NCI-H2081 treated with DMSO at 0.1 percent for 48 hours (cell line): ENCODE results near the gene IL17RE.

Experiments used
- DNase-seq: peaks from one replicate; lab custom pipeline; 2025; lab: John Stamatoyannopoulos, UW

The IL17RE gene

DNA sequence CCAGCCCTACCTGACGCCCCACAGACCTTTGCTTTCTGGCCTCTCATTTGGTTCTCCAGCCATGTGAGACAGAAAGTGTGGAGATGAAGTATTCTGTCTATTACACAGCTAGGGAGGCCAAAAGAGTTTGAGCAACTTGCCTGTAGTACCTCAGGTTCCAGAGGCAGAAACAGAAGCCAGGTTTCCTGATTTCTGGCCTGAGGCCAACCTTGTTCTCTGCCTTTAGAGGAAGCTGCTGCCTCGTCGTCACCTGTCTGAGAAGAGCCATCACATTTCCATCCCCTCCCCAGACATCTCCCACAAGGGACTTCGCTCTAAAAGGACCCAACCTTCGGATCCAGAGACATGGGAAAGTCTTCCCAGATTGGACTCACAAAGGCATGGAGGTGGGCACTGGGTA is 3.8 kb downstream of the IL17RE start:
- no peak for DNase-seq

DNA sequence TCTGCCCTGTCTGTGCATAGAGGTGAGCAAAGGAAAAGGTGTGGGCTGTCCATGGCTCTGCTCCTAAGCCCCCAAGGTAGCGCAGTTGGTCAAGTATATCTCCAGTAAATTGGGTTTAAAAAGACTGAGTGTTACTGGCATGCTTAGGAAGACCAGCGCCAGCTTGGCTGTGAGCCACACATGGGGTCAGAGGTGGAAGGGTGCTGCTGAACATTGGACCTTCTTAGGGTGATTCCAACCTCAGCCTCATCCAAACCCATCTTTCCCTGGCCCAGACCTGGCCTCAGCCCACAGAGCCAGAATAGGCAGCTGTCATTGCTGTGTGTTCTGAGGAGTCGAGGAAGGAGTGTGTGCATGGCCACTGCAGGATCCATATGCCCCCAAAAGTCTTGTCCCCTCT is 5.6 kb downstream of the IL17RE start:
- DNase-seq, result no peak

DNA sequence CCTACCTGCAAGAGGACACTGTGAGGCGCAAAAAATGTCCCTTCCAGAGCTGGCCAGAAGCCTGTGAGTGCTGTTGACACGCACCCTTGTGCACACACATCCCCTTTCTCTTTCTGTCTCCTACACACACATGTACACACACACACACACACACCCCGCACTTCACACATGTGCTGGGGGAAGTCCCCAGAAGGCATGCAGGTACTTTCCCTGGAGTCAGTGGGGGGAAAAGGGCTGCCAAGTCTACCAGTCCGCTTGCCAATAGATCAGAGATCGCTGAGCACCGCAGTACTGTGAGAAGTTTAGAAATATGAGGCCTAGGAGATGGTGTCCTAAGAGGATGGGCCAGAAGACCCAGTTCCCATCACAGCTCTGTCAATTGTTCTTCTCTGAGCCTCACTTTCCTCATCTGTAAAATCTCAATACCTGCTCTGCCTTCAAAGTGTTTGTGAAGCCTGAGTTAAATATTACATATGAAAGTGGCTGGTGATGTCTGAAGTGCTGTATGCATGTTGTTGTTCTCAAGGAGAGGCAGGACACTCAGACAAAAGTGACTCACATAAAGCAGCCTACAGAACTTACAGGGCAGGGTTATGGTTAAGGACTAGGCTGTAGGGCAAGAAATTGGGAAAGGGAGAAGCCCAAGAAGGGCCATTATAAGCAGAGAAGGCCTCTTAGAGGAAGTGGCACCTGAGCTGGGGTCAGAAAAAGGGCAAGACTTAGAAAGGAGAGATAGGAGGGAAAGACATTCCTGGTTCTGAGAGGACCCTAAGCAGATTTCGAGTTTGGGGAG is 6.8 kb downstream of the IL17RE start:
- DNase-seq, result no peak

DNA sequence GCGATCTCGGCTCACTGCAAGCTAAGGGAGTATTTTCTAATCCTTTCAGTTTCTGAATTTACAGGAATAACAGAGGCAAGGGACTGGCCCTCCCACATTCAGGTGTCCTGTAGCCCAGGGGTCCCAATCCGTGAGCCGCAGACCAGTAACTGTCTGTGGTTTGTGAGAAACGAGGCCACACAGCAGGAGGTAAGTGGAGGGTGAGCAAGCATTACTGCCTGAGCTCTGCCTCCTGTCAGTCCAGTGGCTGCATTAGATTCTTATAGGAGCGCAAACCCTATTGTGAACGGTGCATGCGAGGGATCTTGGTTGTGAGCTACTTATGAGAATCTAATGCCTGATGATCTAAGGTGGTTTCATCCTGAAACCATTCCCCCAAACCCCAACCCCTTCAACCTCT is 9.2 kb downstream of the IL17RE start:
- no peak for DNase-seq

DNA sequence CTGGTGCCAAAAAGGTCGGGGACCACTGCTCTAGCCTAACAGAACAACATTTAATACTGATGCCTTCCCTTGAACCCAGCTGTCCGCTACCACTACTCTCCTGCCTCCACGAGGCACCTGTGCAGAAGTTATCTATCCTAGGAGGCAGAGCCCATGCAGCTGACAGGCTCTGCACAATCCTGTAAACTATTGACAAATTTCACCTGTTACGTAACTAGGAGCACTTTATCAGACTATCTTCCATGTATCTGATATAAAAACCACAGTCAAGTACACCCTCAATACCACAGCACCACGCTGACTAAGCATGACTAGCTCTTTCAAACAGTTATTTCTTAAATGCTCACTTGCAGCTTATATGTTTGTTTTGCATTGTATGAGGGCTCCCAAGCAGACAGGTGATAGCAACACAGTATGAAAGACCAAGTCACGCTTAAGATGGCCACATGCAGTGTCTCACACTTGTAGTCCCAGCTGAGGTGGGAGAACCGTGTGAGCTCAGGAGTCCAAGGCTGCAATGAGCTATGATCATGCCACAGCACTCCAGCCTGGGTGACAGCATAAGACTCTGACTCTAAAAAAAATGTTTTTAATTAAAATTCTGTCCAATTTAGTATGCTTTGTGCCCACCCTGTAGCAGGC is 9.8 kb downstream of the IL17RE start:
- DNase-seq, result no peak

DNA sequence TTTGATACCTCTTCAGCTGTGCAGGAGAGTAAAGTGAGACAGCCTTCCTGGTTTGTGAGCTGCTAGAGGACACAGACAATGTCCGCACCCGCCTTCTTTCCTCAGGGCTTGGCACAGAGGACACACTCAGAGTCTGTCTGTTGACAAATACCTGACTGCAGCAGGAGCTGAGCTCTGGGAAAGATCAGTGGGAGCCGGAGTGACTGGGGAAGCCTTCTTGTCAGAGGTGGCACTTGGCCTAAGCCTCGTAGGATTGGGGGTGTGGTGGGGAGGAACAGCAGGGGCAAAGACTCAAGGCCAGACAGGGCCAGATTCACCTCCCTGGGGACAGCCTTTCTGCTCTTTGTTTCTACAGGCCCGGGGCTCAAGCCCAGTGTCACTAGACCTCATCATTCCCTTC is 11.0 kb downstream of the IL17RE start:
- no peak for DNase-seq

DNA sequence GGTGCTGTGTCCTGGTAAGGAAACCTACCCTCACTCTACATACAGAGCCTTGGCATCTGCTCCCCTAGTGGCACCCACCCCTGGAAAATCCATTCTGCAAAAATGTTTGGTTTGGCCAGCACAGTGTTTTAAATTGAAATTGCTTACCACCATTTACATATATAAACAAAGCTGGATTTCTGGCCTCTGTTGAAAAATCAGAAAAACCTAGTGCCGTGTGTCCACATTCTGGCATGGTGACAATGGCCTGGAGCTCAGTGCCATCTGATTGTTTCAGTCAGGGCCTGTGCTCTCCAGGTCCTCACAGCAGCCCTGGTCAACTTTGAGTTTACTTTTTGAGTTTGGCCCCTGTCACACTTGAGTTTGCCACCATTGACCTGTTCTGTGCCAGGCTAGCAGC is 11.4 kb downstream of the IL17RE start:
- DNase-seq, result no peak

DNA sequence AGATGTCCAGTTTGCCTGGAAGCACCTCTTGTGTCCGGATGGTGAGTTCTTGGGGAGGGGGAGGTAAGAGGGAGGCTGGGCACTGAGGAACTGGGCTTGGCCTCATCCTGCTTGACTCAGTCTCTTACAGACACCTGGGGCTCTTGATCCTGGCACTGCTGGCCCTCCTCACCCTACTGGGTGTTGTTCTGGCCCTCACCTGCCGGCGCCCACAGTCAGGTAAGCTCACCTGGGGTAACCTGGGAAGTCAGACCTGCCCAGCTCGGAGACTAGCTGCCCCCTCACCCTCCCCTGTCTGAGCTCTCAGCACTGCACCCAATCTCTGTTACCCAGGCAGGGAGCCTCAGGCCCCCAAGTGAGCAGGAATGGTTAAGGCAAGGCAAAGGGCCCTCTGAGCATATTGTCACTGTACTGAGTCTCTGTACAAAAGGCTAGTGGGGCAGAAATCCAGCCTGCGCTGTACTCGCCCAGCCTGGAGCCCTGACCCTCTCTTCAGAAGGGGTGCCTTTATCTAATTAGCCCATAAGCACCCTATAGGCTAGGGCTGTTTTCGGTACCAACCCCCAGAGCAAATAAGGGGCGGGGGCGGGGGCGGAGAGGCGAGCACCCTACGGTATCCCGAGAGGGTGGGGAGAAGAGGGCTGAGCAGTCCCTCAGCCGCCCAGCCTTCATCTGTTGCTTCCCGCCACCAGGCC is 12.1 kb downstream of the IL17RE start:
- no peak for DNase-seq

DNA sequence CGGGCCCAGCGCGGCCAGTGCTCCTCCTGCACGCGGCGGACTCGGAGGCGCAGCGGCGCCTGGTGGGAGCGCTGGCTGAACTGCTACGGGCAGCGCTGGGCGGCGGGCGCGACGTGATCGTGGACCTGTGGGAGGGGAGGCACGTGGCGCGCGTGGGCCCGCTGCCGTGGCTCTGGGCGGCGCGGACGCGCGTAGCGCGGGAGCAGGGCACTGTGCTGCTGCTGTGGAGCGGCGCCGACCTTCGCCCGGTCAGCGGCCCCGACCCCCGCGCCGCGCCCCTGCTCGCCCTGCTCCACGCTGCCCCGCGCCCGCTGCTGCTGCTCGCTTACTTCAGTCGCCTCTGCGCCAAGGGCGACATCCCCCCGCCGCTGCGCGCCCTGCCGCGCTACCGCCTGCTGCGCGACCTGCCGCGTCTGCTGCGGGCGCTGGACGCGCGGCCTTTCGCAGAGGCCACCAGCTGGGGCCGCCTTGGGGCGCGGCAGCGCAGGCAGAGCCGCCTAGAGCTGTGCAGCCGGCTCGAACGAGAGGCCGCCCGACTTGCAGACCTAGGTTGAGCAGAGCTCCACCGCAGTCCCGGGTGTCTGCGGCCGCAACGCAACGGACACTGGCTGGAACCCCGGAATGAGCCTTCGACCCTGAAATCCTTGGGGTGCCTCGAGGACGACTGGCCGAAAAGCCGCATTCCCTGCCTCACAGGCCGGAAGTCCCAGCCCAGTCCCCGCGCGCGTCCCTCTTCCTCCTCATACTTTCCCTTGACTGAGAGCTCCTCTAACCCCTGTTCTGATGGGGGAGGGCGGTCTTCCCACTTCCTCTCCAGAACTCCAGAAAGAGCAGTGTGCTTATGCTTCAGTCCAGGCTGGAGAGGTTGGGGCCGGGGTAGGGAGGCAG is 12.8 kb downstream of the IL17RE start:
- no peak for DNase-seq

DNA sequence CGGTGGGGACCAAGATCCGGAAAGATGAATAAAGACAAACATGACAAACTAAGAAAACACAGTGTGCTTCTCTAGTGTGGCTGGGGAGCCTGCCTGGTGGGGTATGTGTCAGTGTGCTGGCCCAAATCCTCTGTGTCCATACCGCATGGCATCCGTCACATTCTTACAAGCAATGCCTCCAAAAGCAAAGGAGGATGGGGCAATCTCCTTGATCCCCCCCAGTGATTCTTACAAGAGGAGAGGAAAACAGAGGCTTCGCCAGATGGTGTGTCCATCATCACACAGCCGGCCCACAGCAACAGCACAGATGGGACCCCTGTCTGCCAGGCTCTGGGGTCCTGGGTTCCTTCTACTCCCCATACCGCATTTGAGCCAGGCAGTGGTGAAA is 13.7 kb downstream of the IL17RE start:
- no peak for DNase-seq

DNA sequence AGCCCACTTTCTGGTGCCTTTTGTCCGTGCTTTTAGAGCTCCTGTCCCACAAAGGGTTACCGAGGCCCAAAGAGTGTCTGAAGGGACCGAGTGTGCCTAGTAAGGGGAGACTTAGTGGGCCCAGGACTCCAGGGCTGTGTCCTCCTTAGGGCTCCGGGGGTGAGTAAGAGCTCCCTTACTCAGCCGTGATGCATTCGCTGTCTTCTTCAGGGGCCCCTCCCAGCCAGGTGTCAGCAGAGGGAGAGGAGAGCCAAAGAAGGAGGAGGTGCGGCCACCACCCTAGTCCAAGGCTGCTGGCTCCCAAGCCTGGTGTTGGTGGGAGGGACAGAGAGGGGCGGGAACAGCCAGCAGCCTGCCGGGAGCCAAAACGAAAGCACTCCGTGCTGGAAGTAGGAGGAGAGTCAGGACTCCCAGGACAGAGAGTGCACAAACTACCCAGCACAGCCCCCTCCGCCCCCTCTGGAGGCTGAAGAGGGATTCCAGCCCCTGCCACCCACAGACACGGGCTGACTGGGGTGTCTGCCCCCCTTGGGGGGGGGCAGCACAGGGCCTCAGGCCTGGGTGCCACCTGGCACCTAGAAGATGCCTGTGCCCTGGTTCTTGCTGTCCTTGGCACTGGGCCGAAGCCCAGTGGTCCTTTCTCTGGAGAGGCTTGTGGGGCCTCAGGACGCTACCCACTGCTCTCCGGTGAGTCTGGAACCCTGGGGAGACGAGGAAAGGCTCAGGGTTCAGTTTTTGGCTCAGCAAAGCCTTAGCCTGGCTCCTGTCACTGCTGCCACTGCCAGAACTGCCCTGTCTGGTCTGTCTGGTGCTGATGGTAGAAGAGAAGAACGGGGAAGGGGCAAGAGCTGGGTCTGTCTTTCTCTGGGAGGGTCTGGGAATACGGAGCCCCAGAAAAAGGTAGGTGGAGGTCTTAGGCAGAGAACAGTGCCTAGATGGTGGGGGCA is 14.4 kb downstream of the IL17RE start, which contains the start of gene IL17RC:
Gene IL17RC (plus strand): TSS at position 365 of the 947 bp plus-strand sequence. CDS start 218 bp downstream, at position 583.
- DNase-seq, result no peak

DNA sequence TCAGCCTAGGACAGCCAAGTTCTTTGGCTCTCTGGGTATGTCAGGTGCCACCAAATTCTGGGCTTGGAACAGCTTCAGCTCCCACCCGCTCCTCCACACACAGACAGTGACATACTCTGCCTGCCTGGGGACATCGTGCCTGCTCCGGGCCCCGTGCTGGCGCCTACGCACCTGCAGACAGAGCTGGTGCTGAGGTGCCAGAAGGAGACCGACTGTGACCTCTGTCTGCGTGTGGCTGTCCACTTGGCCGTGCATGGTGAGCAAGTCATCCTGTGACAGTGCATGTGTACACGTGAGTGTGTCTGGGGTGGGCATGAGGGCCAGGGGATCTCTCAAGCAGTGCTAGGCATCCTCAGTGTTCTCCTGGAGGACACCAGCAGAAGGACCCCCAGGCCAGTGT is 15.2 kb downstream of the IL17RE start:
- no peak for DNase-seq

DNA sequence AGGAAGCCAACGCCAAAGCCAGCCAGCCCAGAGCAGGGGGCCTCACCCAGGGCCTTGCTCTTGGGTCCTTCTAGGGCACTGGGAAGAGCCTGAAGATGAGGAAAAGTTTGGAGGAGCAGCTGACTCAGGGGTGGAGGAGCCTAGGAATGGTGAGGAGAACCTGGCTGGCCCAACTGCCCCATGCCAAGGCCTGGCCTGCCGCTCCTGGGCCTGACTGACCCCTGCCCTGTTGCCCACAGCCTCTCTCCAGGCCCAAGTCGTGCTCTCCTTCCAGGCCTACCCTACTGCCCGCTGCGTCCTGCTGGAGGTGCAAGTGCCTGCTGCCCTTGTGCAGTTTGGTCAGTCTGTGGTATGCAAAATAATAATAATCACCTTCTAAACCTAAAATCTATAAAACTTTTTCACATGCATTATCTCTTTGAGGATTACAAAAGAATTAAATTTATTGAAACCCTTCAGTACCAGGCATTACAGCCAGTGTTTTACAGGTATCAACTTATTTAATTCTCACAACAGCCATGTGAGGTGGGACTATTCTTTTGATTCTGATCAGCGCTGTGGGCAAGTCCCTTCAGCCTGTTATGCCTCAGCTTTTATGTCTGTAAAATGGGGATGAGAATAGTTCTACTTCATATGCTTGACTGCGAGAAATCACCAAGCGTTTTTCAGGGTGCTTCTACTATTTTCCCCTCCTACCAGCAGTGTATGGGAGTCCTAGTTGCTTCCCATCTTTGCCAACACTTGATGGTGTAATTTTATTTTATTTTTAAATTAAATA is 15.8 kb downstream of the IL17RE start:
- DNase-seq, result no peak

DNA sequence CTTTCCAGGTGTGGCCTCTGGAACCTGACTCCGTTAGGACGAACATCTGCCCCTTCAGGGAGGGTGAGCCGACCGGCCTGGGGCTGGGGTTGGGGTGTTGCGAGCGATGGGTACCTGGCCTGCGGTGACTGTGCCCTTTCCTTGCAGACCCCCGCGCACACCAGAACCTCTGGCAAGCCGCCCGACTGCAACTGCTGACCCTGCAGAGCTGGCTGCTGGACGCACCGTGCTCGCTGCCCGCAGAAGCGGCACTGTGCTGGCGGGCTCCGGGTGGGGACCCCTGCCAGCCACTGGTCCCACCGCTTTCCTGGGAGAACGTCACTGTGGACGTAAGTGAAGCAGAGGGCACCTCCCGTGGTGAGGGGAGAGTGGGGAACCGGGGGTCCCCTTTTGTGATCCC is 25.5 kb downstream of the IL17RE start:
- DNase-seq, result no peak

DNA sequence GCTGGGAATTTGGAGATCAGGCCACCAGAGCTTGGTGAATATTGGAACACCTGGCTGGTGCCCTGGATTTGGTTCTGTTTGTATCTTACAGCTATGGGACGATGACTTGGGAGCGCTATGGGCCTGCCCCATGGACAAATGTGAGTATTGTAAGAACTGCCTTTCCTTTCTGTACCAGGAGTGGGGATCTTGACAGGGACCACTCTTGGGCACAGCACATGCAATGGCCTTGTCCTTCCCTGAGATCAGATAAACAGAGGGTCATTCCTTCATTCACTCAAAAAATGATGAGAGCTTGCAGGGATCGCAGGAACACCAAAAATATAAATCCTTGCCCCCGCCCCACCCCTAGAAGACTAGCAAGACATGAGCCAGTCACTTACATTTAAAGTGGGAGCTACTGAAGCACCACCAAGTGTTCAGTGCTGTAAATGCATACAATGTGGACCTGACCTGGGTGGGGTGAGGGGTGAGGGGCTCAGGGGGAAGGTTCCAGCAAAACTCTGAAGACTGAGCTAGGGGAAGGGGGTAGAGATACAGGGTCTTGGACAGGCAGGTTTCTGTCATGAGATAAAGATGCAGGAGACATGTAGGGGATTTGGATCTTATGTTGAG is 28.3 kb downstream of the IL17RE start:
- DNase-seq, result no peak

DNA sequence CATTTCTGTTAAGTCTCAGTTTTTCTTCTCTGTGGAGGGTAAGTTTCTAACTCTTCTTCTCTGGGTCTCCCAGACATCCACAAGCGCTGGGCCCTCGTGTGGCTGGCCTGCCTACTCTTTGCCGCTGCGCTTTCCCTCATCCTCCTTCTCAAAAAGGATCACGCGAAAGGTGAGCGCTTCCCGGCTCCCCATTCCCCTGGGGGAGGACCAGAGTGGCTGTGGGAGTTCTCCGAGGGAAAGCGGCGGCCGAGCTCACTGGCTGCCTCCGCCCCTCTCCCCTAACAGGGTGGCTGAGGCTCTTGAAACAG is 29.8 kb downstream of the IL17RE start:
- DNase-seq, result no peak

DNA sequence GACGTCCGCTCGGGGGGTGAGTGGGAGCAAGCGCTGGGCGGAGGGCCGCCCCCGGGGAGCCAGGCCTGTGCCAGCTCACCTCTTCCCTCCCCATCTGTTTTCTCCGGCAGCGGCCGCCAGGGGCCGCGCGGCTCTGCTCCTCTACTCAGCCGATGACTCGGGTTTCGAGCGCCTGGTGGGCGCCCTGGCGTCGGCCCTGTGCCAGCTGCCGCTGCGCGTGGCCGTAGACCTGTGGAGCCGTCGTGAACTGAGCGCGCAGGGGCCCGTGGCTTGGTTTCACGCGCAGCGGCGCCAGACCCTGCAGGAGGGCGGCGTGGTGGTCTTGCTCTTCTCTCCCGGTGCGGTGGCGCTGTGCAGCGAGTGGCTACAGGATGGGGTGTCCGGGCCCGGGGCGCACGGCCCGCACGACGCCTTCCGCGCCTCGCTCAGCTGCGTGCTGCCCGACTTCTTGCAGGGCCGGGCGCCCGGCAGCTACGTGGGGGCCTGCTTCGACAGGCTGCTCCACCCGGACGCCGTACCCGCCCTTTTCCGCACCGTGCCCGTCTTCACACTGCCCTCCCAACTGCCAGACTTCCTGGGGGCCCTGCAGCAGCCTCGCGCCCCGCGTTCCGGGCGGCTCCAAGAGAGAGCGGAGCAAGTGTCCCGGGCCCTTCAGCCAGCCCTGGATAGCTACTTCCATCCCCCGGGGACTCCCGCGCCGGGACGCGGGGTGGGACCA is 30.4 kb downstream of the IL17RE start:
- no peak for DNase-seq

DNA sequence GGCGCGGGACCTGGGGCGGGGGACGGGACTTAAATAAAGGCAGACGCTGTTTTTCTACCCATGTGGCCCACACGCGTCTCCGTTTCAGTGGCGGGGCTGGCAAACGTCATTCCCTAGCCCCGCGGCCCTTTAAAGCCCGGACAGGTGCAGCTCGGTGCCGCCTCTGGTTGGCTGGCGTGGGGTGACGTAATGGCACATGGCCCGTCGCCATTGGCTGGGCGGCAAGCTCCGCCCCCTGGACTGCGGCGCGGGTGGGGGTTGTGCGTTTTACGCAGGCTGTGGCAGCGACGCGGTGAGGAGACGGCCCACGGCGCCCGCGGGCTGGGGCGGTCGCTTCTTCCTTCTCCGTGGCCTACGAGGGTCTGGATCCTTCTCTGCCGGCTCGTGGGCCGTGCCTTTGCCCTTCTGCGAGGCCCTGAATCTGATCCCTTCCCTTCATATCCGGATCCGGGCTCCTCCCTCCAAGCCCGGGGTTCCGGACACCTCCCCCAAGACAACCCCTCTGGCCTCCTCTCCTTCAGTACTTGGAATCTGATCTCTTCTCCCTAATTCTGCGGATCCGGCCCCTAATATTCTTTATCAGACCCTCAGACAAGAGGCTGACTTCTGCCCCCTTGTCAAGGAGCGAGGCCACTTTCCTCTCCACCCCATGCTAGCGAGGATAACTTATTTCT is 31.1 kb downstream of the IL17RE start, which contains the start of gene CRELD1:
Gene CRELD1 (plus strand): TSS at position 274 of the 674 bp plus-strand sequence. CDS start 605 bp downstream, outside the sequence.
- peak; percentile 54 for DNase-seq

DNA sequence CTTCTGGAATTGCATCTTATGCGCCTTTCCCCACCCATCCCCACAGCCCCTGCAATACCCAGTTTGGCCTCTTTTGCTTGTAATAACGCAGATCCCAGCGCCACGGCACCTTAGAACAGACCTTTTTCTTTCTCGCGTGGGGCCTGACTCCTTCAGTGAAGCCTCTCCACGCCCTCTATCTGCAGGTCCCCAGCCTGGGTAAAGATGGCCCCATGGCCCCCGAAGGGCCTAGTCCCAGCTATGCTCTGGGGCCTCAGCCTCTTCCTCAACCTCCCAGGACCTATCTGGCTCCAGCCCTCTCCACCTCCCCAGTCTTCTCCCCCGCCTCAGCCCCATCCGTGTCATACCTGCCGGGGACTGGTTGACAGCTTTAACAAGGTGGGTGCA is 31.6 kb downstream of the IL17RE start:
- DNase-seq, result no peak
